ENCODE results near the gene ETFRF1. TPM values are rescaled to one million over a fixed set of nuclear protein-coding genes. Genes with fewer than 3 reads are reported as not detected.

ETFRF1 gene
- total and polyA plus RNA-seq, 2 of the 8 experiments (the other 6 are each of a cell fraction or from before 2014, with no cell fraction given): 4.3 to 7.7 TPM

DNA sequence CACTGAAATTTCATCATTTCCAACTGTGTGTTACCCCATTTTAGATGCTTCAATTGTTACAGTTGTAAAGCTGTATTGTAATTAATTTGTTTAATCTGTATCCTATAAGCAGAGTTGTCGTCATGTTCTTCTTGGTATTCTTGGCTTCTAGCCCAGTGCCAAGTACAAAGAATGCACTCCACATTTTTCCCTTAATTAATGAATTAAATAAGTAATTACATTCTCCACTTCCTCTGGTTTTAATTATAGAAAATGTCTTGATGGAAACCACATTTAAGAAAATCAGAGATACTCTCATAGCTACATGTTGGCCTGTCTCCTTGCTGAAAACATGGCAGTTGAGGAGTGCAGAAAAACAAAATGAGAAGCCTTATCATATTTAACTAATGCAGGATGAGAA, 823 bp upstream of the ETFRF1 start:
- no peak overlapping the region for H3K27ac ChIP-seq (ENCODE audit: low read depth, low read length)
- TF ChIP-seq, protein P1, sequence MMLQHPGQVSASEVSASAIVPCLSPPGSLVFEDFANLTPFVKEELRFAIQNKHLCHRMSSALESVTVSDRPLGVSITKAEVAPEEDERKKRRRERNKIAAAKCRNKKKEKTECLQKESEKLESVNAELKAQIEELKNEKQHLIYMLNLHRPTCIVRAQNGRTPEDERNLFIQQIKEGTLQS (IDR thresholded peaks at IDR 0.05; ENCODE audit: insufficient read depth, low read depth, low read length): no peak
- TF ChIP-seq ASH2L (IDR thresholded peaks at IDR 0.05; ENCODE audit: low read length) (no peak), JUND (IDR thresholded peaks at IDR 0.05; ENCODE audit: low read length) (no peak), KDM4A (IDR thresholded peaks at IDR 0.05; ENCODE audit: low read depth, low read length, severe bottlenecking) (no peak), SP2 (IDR thresholded peaks at IDR 0.05; ENCODE audit: low read length) (no peak), POLR2AphosphoS5 (IDR thresholded peaks at IDR 0.05; ENCODE audit: low read depth, low read length) (no peak), BACH1 (IDR thresholded peaks at IDR 0.05; ENCODE audit: low read length) (no peak), POU5F1 (IDR thresholded peaks at IDR 0.05; ENCODE audit: low read depth, low read length) (no peak), YY1 (IDR thresholded peaks at IDR 0.05; ENCODE audit: low read depth, low read length) (no peak), RAD21 (IDR thresholded peaks at IDR 0.05 in 1 of 2, conservative IDR thresholded peaks at IDR 0.05 in 1 of 2; ENCODE audit: low read depth in 2 of 2, low read length in 2 of 2) (no peak), CTBP2 (IDR thresholded peaks at IDR 0.05; ENCODE audit: borderline replicate concordance, insufficient read depth, insufficient read length, low read length) (no peak), EP300 (IDR thresholded peaks at IDR 0.05; ENCODE audit: borderline replicate concordance in 1 of 2, low read depth in 2 of 2, low read length in 2 of 2) (no peak)
- TF ChIP-seq, protein P2, sequence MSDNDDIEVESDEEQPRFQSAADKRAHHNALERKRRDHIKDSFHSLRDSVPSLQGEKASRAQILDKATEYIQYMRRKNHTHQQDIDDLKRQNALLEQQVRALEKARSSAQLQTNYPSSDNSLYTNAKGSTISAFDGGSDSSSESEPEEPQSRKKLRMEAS (IDR thresholded peaks at IDR 0.05): no peak

More for the DNA sequence above, 823 bp upstream of the ETFRF1 start:
- Histone ChIP-seq H3K18ac (ENCODE audit: extremely low read depth, low read length) (no peak overlapping the region), H2AK5ac (ENCODE audit: low read depth, low read length) (no peak overlapping the region), H2BK12ac (ENCODE audit: low read depth, low read length) (no peak overlapping the region), H3K4me2 (ENCODE audit: insufficient read depth in 1 of 2, low read depth in 2 of 2, low read length in 2 of 2) (peak overlapping the region; percentile 57 to 83; a peak in 2 of 4 replicates), H3K23ac (ENCODE audit: insufficient read length) (no peak overlapping the region), H3K4me1 (replicated peaks in 1 of 4; ENCODE audit: control insufficient read depth in 3 of 4, insufficient read depth in 4 of 4, low read length in 3 of 4) (peaks cover 0 to 3% (median 0%) of the 10 kb centered on the region in 4 experiments; a peak in 1 of 7 replicates), H4K5ac (ENCODE audit: insufficient read length, low read depth, low read length) (no peak overlapping the region), H2AFZ (ENCODE audit: low read length) (no peak overlapping the region), H3K27me3 (replicated peaks in 1 of 4; ENCODE audit: control insufficient read depth in 3 of 4, extremely low read depth in 1 of 4, insufficient read depth in 3 of 4, low read length in 3 of 4) (no peaks in the 10 kb centered on the region), H2BK20ac (ENCODE audit: low read length) (no peak overlapping the region), H3K4ac (replicated peaks; ENCODE audit: insufficient read length, low read depth, low read length) (no peak overlapping the region), H3K9ac (replicated peaks in 1 of 4; ENCODE audit: extremely low read depth in 1 of 4, low read depth in 3 of 4, low read length in 3 of 4) (no peak overlapping the region), H3K56ac (replicated peaks; ENCODE audit: insufficient read length, low read depth, low read length) (no peak overlapping the region), H2BK5ac (ENCODE audit: low read depth, low read length) (no peak overlapping the region), H3K4me3 (ENCODE audit: extremely low read depth in 1 of 4, insufficient read depth in 2 of 4, low read depth in 3 of 4, low read length in 4 of 4) (peak overlapping the region in 1 of 4 experiments; percentile 84; a peak in 3 of 8 replicates), H3K14ac (ENCODE audit: insufficient read length) (no peak overlapping the region), H4K20me1 (replicated peaks in 1 of 2; ENCODE audit: control insufficient read depth in 1 of 2, insufficient read depth in 2 of 2, low read length in 2 of 2) (no peaks in the 10 kb centered on the region), H4K8ac (ENCODE audit: extremely low read depth, insufficient read depth, low read length) (no peak overlapping the region), H4K91ac (replicated peaks; ENCODE audit: insufficient read length, low read length) (no peak overlapping the region), H2BK15ac (ENCODE audit: low read length) (no peak overlapping the region), H2BK120ac (replicated peaks; ENCODE audit: low read depth, low read length) (no peak overlapping the region), H3K79me1 (ENCODE audit: low read depth, low read length) (no peaks in the 10 kb centered on the region), H3K79me2 (ENCODE audit: control insufficient read depth in 1 of 2, insufficient read depth in 2 of 2, low read length in 2 of 2) (no peaks in the 10 kb centered on the region), H3K36me3 (ENCODE audit: control insufficient read depth in 2 of 4, insufficient read depth in 4 of 4, low read length in 3 of 4) (no peaks in the 10 kb centered on the region), H3K9me3 (ENCODE audit: insufficient read depth in 2 of 2, low read depth in 1 of 2, low read length in 1 of 2) (no peaks in the 10 kb centered on the region), H3K23me2 (ENCODE audit: low read depth, low read length) (no peaks in the 10 kb centered on the region)
- no peak for DNase-seq (ENCODE audit: low read depth in 1 of 2, low spot score in 2 of 2)
- 80% methylated on average over 1 of the region's 1 CpG; no CpG with 5 or more reads in 1 of the 2 experiments for WGBS, 2 experiments (ENCODE audit: extremely low coverage in 1 of 2, insufficient coverage in 1 of 2, insufficient read length in 1 of 2, insufficient replicate concordance in 2 of 2, low coverage in 1 of 2, low lambda C conversion rate in 2 of 2, missing lambda C conversion rate in 1 of 2)
- POLR2A ChIA-PET (ENCODE audit: partially characterized antibody): interaction anchor here (0.7 to 2.6 kb wide), 5 partner anchors 10 to 296 kb away, joined by 3 to 12 read pairs (median 4); partner anchors contain the start of gene KRAS
- CTCF ChIA-PET (ENCODE audit: partially characterized antibody): interaction anchor here (1.1 to 1.2 kb wide), 3 partner anchors 39 to 193 kb away, joined by 3 to 4 read pairs (median 3); no protein-coding TSS in a partner anchor
- no peak for FAIRE-seq

Data from H1 (cell line).